HG03575 (cell line): ENCODE data around the gene SLC6A6.

Source experiments
- ATAC-seq: cut with Tn5 transposase; IDR thresholded peaks from one replicate; pipeline ENCODE4 v1.9.1; 2021; ENCODE audit not compliant: unreplicated experiment, insufficient number of reproducible peaks, low FRiP score; ENCODE audit errors: extremely low read depth

The SLC6A6 gene

GRCh38 chr3:14370720-14371572 lies 31.5 kb upstream of the SLC6A6 start:
- no peak for ATAC-seq

GRCh38 chr3:14371573-14372474 lies 30.6 kb upstream of the SLC6A6 start:
- ATAC-seq: no peak

- no peak for ATAC-seq
Measured at GRCh38 chr3:14372587-14372986, 29.8 kb upstream of the SLC6A6 start.

GRCh38 chr3:14373753-14374376 lies 28.5 kb upstream of the SLC6A6 start:
- ATAC-seq: no peak

- ATAC-seq: no peak
Measured at GRCh38 chr3:14374444-14374883, 27.9 kb upstream of the SLC6A6 start.

GRCh38 chr3:14375192-14375591 lies 27.2 kb upstream of the SLC6A6 start:
- no peak for ATAC-seq

- no peak for ATAC-seq
Measured at GRCh38 chr3:14376348-14377043, 25.9 kb upstream of the SLC6A6 start.

- no peak for ATAC-seq
Measured at GRCh38 chr3:14377044-14377837, 25.2 kb upstream of the SLC6A6 start.

- no peak for ATAC-seq
Measured at GRCh38 chr3:14377838-14378169, 24.6 kb upstream of the SLC6A6 start.

GRCh38 chr3:14378415-14378814 lies 24.0 kb upstream of the SLC6A6 start:
- no peak for ATAC-seq

- ATAC-seq: no peak
Measured at GRCh38 chr3:14379843-14380242, 22.6 kb upstream of the SLC6A6 start.

GRCh38 chr3:14386254-14386653 lies 16.2 kb upstream of the SLC6A6 start:
- no peak for ATAC-seq

- ATAC-seq: no peak
Measured at GRCh38 chr3:14388201-14388600, 14.2 kb upstream of the SLC6A6 start.

- ATAC-seq: no peak
Measured at GRCh38 chr3:14389166-14389606, 13.2 kb upstream of the SLC6A6 start.

- no peak for ATAC-seq
Measured at GRCh38 chr3:14389716-14390115, 12.7 kb upstream of the SLC6A6 start.

- no peak for ATAC-seq
Measured at GRCh38 chr3:14391033-14391432, 11.4 kb upstream of the SLC6A6 start.

- no peak for ATAC-seq
Measured at GRCh38 chr3:14392231-14392630, 10.2 kb upstream of the SLC6A6 start.

GRCh38 chr3:14392803-14393319 lies 9.5 kb upstream of the SLC6A6 start:
- no peak for ATAC-seq
